Right lobe of liver (tissue), 6 donors: ENCODE data around the gene BTNL2. TPM values are rescaled to one million over a fixed set of nuclear protein-coding genes. Genes with fewer than 3 reads are reported as not detected.

ENCODE experiments used
- ATAC-seq, 4 donors: fragments of 200-7000 bp; cut with Tn5 transposase; one replicate each; pipeline ENCODE4 v1.9.1; 2020; ENCODE audit warnings: mild to moderate bottlenecking in 4 of 4, moderate library complexity in 4 of 4
- DNase-seq, 3 donors: peaks; one replicate each; pipeline ENCODE4 v3.0.0-alpha.2; 2020
- H3K27ac ChIP-seq, 3 donors: fragments of 200-600 bp; one replicate each; pipeline ENCODE4 v1.8.0; 2022
- H3K27me3 ChIP-seq, 2 donors: fragments of 200-600 bp; one replicate each; pipeline ENCODE4 v1.8.0; 2022
- H3K36me3 ChIP-seq, 4 donors: fragments of 200-600 bp; sonication (generic) in 1 of 4; one replicate each; pipeline versions ENCODE4 v1.5.1 to v1.8.0; 2017 to 2022; ENCODE audit warnings: control low read depth in 1 of 4
- H3K4me1 ChIP-seq, 4 donors: fragments of 200-600 bp; sonication (generic) in 1 of 4; one replicate each; pipeline versions ENCODE4 v1.5.1 to v1.8.0; 2017 to 2022; ENCODE audit warnings: control low read depth in 1 of 4
- H3K4me3 ChIP-seq, 3 donors: fragments of 200-600 bp; one replicate each; pipeline ENCODE4 v1.8.0; 2022
- H3K9me3 ChIP-seq, 4 donors: fragments of 200-600 bp; sonication (generic) in 1 of 4; one replicate each; pipeline versions ENCODE4 v1.5.1 to v1.8.0; 2017 to 2022; ENCODE audit warnings: control low read depth in 1 of 4
- POLR2A ChIP-seq: fragments of 450-650 bp; IDR thresholded peaks from one replicate; pipeline ENCODE4 v1.6.1; 2017; ENCODE audit warnings: antibody characterized with exemption, mild to moderate bottlenecking
- WGBS: methylation state at CpG from one replicate; pipeline ENCODE4 v1.1.6; 2018; ENCODE audit warnings: low coverage, low lambda C conversion rate; ENCODE audit not compliant: insufficient coverage; ENCODE audit errors: missing lambda C conversion rate; 5-methylcytosine and 5-hydroxymethylcytosine counted together
- intact Hi-C, 2 donors: fragments of 100-400 bp; cut with DNase I; formaldehyde crosslinking; loops; one replicate each; pipeline versions ENCODE4 v1.11.2 to v1.14.1; 2022
- total RNA-seq, 6 experiments: library from RNA; depleted of rRNA in 2 of 6; stranded (reverse); fragments of >200 nt in 2 of 6; fragmentation: NEBNext Ultra II Directional in 3 of 6; extraction: Animal tissue kit (Norgen Biotek cat#: 25700) in 3 of 6; gene quantifications; one replicate each; pipeline versions ENCODE4 v1.1.0 to v1.2.4, GENCODE V29; 2016 to 2023
- TF ChIP-seq, protein P1 (sequence below), 4 donors: fragments of 200-600 bp in 3 of 4; fragments of 450-650 bp in 1 of 4; IDR thresholded peaks; one replicate each; pipeline versions ENCODE4 v1.5.1 to v1.8.0; 2016 to 2022; ENCODE audit warnings: antibody characterized with exemption in 4 of 4, mild to moderate bottlenecking in 2 of 4
- donor health status: DM: no; HTN: yes; CAD: no.
- donor health status: DM: no; HTN: no; CAD: no.
- donor health status: DM: no; HTN: no; CAD: no.
- donor health status: DM: no; HTN: yes; CAD: no.
- donor health status: DM: no; HTN: yes; CAD: no.

BTNL2 gene
- total RNA-seq, 6 experiments from 2014 or later = not detected

DNA sequence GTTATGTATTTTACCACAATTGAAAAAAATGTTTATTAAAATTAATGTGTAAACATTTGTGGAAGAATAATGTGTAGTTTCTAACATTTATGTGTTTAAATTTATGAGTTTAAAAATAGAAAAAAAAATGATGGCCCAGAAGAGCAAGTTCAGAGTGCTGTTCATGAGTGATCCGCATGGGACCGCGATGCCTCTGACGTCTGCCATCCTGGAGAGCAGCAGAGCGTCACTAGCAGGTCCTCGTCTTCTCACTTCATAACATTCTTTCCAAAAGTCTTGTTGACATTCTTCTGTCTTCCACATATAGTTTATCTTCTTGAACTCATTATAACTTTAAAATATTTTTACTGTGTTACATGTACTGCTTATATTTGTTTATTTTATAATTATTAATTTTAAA is 15.5 kb downstream of the BTNL2 start:
- TF ChIP-seq POLR2A = no peak
- TF ChIP-seq, protein P1, sequence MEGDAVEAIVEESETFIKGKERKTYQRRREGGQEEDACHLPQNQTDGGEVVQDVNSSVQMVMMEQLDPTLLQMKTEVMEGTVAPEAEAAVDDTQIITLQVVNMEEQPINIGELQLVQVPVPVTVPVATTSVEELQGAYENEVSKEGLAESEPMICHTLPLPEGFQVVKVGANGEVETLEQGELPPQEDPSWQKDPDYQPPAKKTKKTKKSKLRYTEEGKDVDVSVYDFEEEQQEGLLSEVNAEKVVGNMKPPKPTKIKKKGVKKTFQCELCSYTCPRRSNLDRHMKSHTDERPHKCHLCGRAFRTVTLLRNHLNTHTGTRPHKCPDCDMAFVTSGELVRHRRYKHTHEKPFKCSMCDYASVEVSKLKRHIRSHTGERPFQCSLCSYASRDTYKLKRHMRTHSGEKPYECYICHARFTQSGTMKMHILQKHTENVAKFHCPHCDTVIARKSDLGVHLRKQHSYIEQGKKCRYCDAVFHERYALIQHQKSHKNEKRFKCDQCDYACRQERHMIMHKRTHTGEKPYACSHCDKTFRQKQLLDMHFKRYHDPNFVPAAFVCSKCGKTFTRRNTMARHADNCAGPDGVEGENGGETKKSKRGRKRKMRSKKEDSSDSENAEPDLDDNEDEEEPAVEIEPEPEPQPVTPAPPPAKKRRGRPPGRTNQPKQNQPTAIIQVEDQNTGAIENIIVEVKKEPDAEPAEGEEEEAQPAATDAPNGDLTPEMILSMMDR (IDR thresholded peaks at IDR 0.05) = no peak
- Histone ChIP-seq H3K4me1 (peaks cover 0 to 3% (median 0%) of the 10 kb centered on the region in 4 donors), H3K36me3 (no peaks in the 10 kb centered on the region), H3K9me3 (no peaks in the 10 kb centered on the region), H3K27ac (no peak overlapping the region), H3K27me3 (no peaks in the 10 kb centered on the region), H3K4me3 (no peak overlapping the region)
- DNase-seq (no peak), ATAC-seq (no peak)
- WGBS = 77% methylated on average over 6 of the region's 6 CpGs
- intact Hi-C loops = no loop called here

DNA sequence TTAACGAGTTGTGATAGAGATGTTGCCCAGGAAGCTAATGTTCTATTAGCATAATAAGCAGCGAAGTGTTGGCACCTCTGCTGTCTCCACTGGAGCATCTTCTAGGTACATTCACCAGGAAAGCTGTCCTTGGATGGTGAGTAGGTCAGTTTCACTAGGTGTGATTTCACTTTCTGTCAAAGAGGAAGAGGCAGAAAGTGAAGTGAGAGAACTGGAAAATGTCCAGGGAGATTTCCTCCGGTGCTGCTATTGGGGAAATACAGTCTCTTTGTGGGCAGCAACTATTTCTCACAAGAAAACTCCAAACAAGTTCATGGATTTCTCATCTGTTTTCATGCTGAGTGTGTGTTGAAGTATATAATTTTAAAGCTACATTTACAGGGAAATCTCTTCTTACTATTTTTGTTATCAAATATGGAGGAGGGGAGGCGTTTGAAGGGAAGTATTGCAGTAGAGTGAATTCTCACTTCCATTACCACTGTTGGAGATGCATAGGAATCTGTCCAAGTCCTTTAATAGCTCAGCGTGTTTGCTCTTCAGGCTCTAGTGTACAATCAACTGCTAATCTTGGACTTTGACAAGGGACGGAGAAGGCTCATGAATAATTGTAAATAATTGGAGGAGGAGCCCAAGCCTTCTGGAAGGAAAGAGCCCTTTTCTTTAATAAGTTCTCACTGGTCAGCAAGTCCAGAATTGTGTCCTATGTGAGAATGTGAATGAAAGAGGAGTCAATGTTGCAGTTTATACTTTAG is 19.2 kb downstream of the BTNL2 start:
- no peaks in the 10 kb centered on the region for H3K36me3 ChIP-seq
- intact Hi-C loops = no loop called here
- TF ChIP-seq, protein P1 (IDR thresholded peaks at IDR 0.05) = no peak
- TF ChIP-seq POLR2A = no peak
- no peak overlapping the region for H3K4me3 ChIP-seq
- peaks cover 0 to 3% (median 0%) of the 10 kb centered on the region in 4 donors for H3K4me1 ChIP-seq
- WGBS = 34% methylated on average over 6 of the region's 6 CpGs
- H3K27ac ChIP-seq = no peak overlapping the region
- no peaks in the 10 kb centered on the region for H3K27me3 ChIP-seq
- DNase-seq (no peak), ATAC-seq (peak in 1 of 4 donors; percentile 35)
- no peaks in the 10 kb centered on the region for H3K9me3 ChIP-seq

DNA sequence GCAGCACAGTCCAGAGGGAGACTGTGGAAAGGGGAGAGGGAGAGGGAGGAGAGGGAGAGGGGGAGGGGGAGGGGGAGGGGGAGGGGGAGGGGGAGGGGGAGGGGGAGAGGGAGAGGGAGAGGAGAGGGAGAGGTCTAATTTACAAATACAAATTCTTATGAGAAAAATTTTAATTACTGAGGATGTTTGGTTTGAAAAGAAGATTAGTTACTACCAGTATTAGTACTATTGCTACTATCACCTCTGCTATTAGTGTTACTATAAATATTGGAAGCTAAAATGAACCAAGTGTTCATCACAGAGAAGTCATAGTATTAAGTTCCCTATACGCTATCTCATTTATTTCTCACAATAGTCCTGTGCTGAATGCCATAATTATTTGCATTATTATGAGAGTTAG is 20.9 kb downstream of the BTNL2 start:
- no peak for DNase-seq
- intact Hi-C loops = no loop called here

DNA sequence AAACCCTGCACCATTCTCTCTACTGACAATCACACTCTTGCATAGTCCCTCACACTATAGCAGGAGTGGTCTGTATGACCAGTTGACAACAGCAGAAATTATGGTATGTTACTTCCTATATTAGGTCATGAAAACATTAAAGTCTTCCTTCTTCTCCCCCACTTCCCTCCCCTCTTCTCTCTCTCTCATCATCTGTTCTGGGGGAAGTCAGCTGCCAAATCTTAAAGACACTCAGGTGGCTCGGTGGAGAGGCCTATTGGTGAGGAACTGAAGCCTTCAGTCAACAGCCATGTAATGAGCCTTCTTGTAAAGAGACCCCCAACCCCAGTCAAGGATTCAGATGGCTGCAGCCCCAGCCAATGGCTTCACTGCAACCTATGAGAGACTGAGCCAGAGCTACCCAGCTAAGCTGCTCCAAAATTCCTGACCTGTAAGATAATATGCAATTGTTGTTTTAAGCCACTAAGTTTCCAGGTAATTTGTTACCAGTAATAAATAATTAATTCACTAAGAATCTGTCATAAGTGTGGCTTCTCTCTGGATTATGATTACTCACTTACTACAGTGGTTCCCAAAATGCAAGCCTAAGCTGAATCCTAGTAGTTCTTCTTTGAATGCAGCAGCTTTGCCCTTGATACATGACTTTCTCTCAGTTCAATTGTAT is 24.1 kb downstream of the BTNL2 start:
- WGBS = 36% methylated on average over 1 of the region's 1 CpG
- H3K36me3 ChIP-seq = no peaks in the 10 kb centered on the region
- H3K9me3 ChIP-seq = no peaks in the 10 kb centered on the region
- ATAC-seq (no peak), DNase-seq (no peak)
- no peaks in the 10 kb centered on the region for H3K4me1 ChIP-seq
- intact Hi-C loops = no loop called here
- H3K4me3 ChIP-seq = no peak overlapping the region
- no peaks in the 10 kb centered on the region for H3K27me3 ChIP-seq
- H3K27ac ChIP-seq = no peak overlapping the region
- TF ChIP-seq, protein P1 (IDR thresholded peaks at IDR 0.05) = no peak
- no peak for TF ChIP-seq POLR2A

More for the DNA sequence above, 20.9 kb downstream of the BTNL2 start:
- Histone ChIP-seq H3K36me3 (no peaks in the 10 kb centered on the region), H3K27me3 (no peaks in the 10 kb centered on the region), H3K9me3 (no peaks in the 10 kb centered on the region), H3K27ac (no peak overlapping the region), H3K4me3 (no peak overlapping the region), H3K4me1 (peaks cover 0 to 3% (median 0%) of the 10 kb centered on the region in 4 donors)
- ATAC-seq = no peak
- WGBS = 80% methylated on average over 1 of the region's 1 CpG
- no peak for TF ChIP-seq POLR2A
- TF ChIP-seq, protein P1 (IDR thresholded peaks at IDR 0.05) = no peak
